SK-N-DZ (cell line): ENCODE results near the gene ABCA5. TPM values are rescaled to one million over a fixed set of nuclear protein-coding genes. Genes with fewer than 3 reads are reported as not detected.

Experiments
- DNase-seq: peaks from one replicate; pipeline ENCODE4 v3.0.0-alpha.2; 2015; ENCODE audit warnings: low spot score
- polyA plus RNA-seq, 2 experiments: library from polyadenylated mRNA; depleted of rRNA; stranded (reverse); fragments of >200 nt; gene quantifications; 2 replicates each; pipeline ENCODE4 v1.2.3, GENCODE V29; 2014

The ABCA5 gene
- 15.5 and 21.1 TPM in 2 replicates for polyA plus RNA-seq (2014; cell fraction: cytosol; rRNA removed)
- polyA plus RNA-seq (2014; cell fraction: nucleus; rRNA removed), result 40.8 and 49.3 TPM in 2 replicates

GRCh38 chr17:69327060-69327831 is at the start of gene ABCA5:
Gene ABCA5, minus strand, starts transcription at chr17:69327133. Its CDS starts 12,718 bp downstream, at chr17:69314415.
- peak; percentile 93 for DNase-seq

- no peak for DNase-seq
Measured at GRCh38 chr17:69375229-69375628, 48.3 kb upstream of the ABCA5 start.

- DNase-seq, result no peak
Measured at GRCh38 chr17:69373069-69373468, 46.1 kb upstream of the ABCA5 start.

GRCh38 chr17:69367298-69367697 is 40.4 kb upstream of the ABCA5 start:
- DNase-seq, result no peak

GRCh38 chr17:69363488-69364210 is 36.7 kb upstream of the ABCA5 start:
- DNase-seq, result no peak

GRCh38 chr17:69361156-69361555 is 34.2 kb upstream of the ABCA5 start:
- no peak for DNase-seq

- DNase-seq, result peak; percentile 49
Measured at GRCh38 chr17:69358688-69359596, 32.0 kb upstream of the ABCA5 start.

- no peak for DNase-seq
Measured at GRCh38 chr17:69357701-69358100, 30.8 kb upstream of the ABCA5 start.

- no peak for DNase-seq
Measured at GRCh38 chr17:69356625-69357024, 29.7 kb upstream of the ABCA5 start.

GRCh38 chr17:69350911-69351310 is 24.0 kb upstream of the ABCA5 start:
- DNase-seq, result no peak

GRCh38 chr17:69348429-69348828 is 21.5 kb upstream of the ABCA5 start:
- DNase-seq, result no peak

GRCh38 chr17:69346766-69347165 is 19.8 kb upstream of the ABCA5 start:
- no peak for DNase-seq

GRCh38 chr17:69344939-69345338 is 18.0 kb upstream of the ABCA5 start:
- no peak for DNase-seq

- no peak for DNase-seq
Measured at GRCh38 chr17:69342896-69343644, 16.1 kb upstream of the ABCA5 start.

GRCh38 chr17:69339937-69340336 is 13.0 kb upstream of the ABCA5 start:
- DNase-seq, result no peak

GRCh38 chr17:69336996-69337395 is 10.1 kb upstream of the ABCA5 start:
- no peak for DNase-seq

GRCh38 chr17:69336580-69336979 is 9.6 kb upstream of the ABCA5 start:
- no peak for DNase-seq

- no peak for DNase-seq
Measured at GRCh38 chr17:69335058-69335457, 8.1 kb upstream of the ABCA5 start.

GRCh38 chr17:69333561-69333960 is 6.6 kb upstream of the ABCA5 start:
- DNase-seq, result no peak

GRCh38 chr17:69331756-69332155 is 4.8 kb upstream of the ABCA5 start:
- no peak for DNase-seq
